K562 (cell line): ENCODE data around the gene DTX1. TPM values are rescaled to one million over a fixed set of nuclear protein-coding genes. Genes with fewer than 3 reads are reported as not detected.
A peak's percentile ranks its signal among the peaks of the same experiment; 100 is the strongest.

Experiments used
- ATAC-seq: fragments of 200-7000 bp; cut with Tn5 transposase; 3 replicates; pipeline ENCODE4 v1.9.1; 2020; ENCODE audit warnings: moderate library complexity
- BruUV-seq: library from RNA; stranded (reverse); fragments of 400-500 nt; replicated peaks from 2 replicates; lab custom pipeline; 2021; lab: Mats Ljungman, UMichigan
- CTCF ChIA-PET: fragments of 300-600 bp; formaldehyde crosslinking; extraction: SDS; loops from one replicate; lab custom pipeline; 2021; ENCODE audit warnings: low intra/inter-chr PET ratio; lab: Yijun Ruan, JAX
- POLR2A ChIA-PET: fragments of 300-600, 350-650 bp; sonication (Branson Sonifier 250); formaldehyde crosslinking; extraction: SDS; loops from one replicate; lab custom pipeline; 2021; ENCODE audit warnings: antibody characterized with exemption, inconsistent platforms; lab: Yijun Ruan, JAX
- DNase-seq, 4 experiments: peaks; one replicate each; pipeline versions ENCODE4 v3.0.0 to v3.0.0-alpha.2; 2011 to 2018; ENCODE audit warnings: low spot score in 3 of 4, mixed read lengths in 3 of 4; ENCODE audit errors: extremely low read depth in 1 of 4
- FAIRE-seq: peaks from 2 replicates; lab custom pipeline; 2011; peaks lifted over from hg19 to GRCh38; lab: Jason Lieb, UNC
- H2AFZ ChIP-seq: 2 replicates; pipeline ENCODE4 v1.6.0; 2011; ENCODE audit warnings: low read depth, low read length, control low read depth, inconsistent platforms
- H3K27ac ChIP-seq: fragments of 200-600 bp; 3 replicates; pipeline ENCODE4 v1.8.0; 2011; ENCODE audit warnings: low read depth, mild to moderate bottlenecking, control low read depth, inconsistent platforms, low read length, moderate library complexity, mixed read lengths; ENCODE audit errors: extremely low read depth
- H3K27me3 ChIP-seq, 2 experiments: fragments of 300-600 bp in 1 of 2; 2 replicates in 1 of 2; 3 replicates in 1 of 2; pipeline versions ENCODE4 v1.6.0 to v1.8.0; 2011; ENCODE audit warnings: inconsistent platforms in 2 of 2, low read length in 2 of 2, mild to moderate bottlenecking in 1 of 2, mixed read lengths in 1 of 2, moderate library complexity in 1 of 2; ENCODE audit not compliant: control insufficient read depth in 2 of 2, insufficient read depth in 2 of 2
- H3K36me3 ChIP-seq: fragments of 300-600 bp; 3 replicates; pipeline ENCODE4 v1.8.0; 2011; ENCODE audit warnings: mild to moderate bottlenecking, low read length, inconsistent platforms; ENCODE audit not compliant: control insufficient read depth, insufficient read depth
- H3K4me1 ChIP-seq, 2 experiments: fragments of 200-600 bp in 1 of 2; replicated peaks in 1 of 2; 2 replicates in 1 of 2; 3 replicates in 1 of 2; pipeline versions ENCODE4 v1.5.1 to v1.8.0; 2011; ENCODE audit warnings: inconsistent platforms in 2 of 2, low read length in 2 of 2, mild to moderate bottlenecking in 1 of 2, mixed read lengths in 1 of 2, moderate library complexity in 1 of 2; ENCODE audit not compliant: control insufficient read depth in 2 of 2, insufficient read depth in 2 of 2
- H3K4me2 ChIP-seq: 2 replicates; pipeline ENCODE4 v1.6.1; 2011; ENCODE audit warnings: low read length, control low read depth, inconsistent platforms, mixed read lengths; ENCODE audit not compliant: insufficient read depth
- H3K4me3 ChIP-seq: fragments of 200-600 bp; sonication (generic), shearing (Covaris generic); 2 replicates; pipeline ENCODE4 v1.5.1; 2016; ENCODE audit warnings: control low read depth, inconsistent platforms
- H3K79me2 ChIP-seq: fragments of 200-600 bp; 3 replicates; pipeline ENCODE4 v1.8.0; 2011; ENCODE audit warnings: low read length, inconsistent platforms; ENCODE audit not compliant: control insufficient read depth, insufficient read depth
- H3K9ac ChIP-seq, 2 experiments: 2 replicates each; pipeline versions ENCODE4 v1.6.0 to v1.6.1; 2011; ENCODE audit warnings: low read depth in 2 of 2, low read length in 2 of 2, control low read depth in 1 of 2, inconsistent platforms in 1 of 2, mild to moderate bottlenecking in 1 of 2, mixed read lengths in 1 of 2; ENCODE audit not compliant: insufficient read depth in 1 of 2
- H3K9me1 ChIP-seq: one replicate; pipeline ENCODE4 v1.6.0; 2011; ENCODE audit warnings: inconsistent platforms, mild to moderate bottlenecking, low read length, moderate library complexity; ENCODE audit not compliant: control insufficient read depth, insufficient read depth
- H3K9me3 ChIP-seq: replicated peaks from 2 replicates; pipeline ENCODE4 v1.5.1; 2011; ENCODE audit warnings: low read depth, low read length, inconsistent platforms; ENCODE audit not compliant: control insufficient read depth, insufficient read depth
- H4K20me1 ChIP-seq: replicated peaks from 2 replicates; pipeline ENCODE4 v1.6.1; 2011; ENCODE audit warnings: low read length, inconsistent platforms, mixed read lengths; ENCODE audit not compliant: control insufficient read depth, insufficient read depth
- ASH1L ChIP-seq: fragments of 450-650 bp; IDR thresholded peaks from 2 replicates; pipeline ENCODE4 v1.6.1; 2018; ENCODE audit warnings: borderline replicate concordance, mild to moderate bottlenecking, low read depth; ENCODE audit not compliant: partially characterized antibody
- CBX2 ChIP-seq: fragments of 200-600 bp; sonication (generic); IDR thresholded peaks from one replicate; pipeline ENCODE4 v1.6.1; 2012; ENCODE audit warnings: mild to moderate bottlenecking, low read length, inconsistent platforms; ENCODE audit not compliant: insufficient read depth, poor library complexity, severe bottlenecking
- ETV1 ChIP-seq: fragments of 450-650 bp; conservative IDR thresholded peaks from 2 replicates; pipeline ENCODE4 v1.6.1; 2016; ENCODE audit warnings: missing genetic modification characterization, control low read depth, low read depth, missing compliant biosample characterization
- GABPB2 ChIP-seq: fragments of 250-450 bp; sonication (Bioruptor Pico); conservative IDR thresholded peaks from 2 replicates; pipeline ENCODE4 v1.5.1; 2021; ENCODE audit warnings: mild to moderate bottlenecking
- KDM4B ChIP-seq, 2 experiments: fragments of 450-650 bp in 1 of 2; sonication (generic) in 1 of 2; IDR thresholded peaks; 2 replicates each; pipeline ENCODE4 v1.6.1; 2016 to 2017; ENCODE audit warnings: borderline replicate concordance in 2 of 2, antibody characterized with exemption in 1 of 2, low read depth in 1 of 2, mild to moderate bottlenecking in 1 of 2
- PHB ChIP-seq: fragments of 250-450 bp; sonication (Bioruptor Pico); IDR thresholded peaks from 2 replicates; pipeline ENCODE4 v1.5.0; 2021
- RBM17 ChIP-seq: fragments of 200-400 bp; formaldehyde crosslinking; IDR thresholded peaks from 2 replicates; pipeline ENCODE4 v1.6.1; 2017; ENCODE audit warnings: low read depth, mild to moderate bottlenecking, low read length, borderline replicate concordance
- SREBF1 ChIP-seq: fragments of 150-350 bp; IDR thresholded peaks from 2 replicates; pipeline ENCODE4 v1.6.1; 2014; ENCODE audit warnings: antibody characterized with exemption, low read depth, low read length, borderline replicate concordance
- TBP ChIP-seq: optimal IDR thresholded peaks from 2 replicates; pipeline ENCODE3; 2011; ENCODE audit warnings: low read depth, low read length, improper control_type of control experiment
- U2AF1 ChIP-seq: fragments of 200-400 bp; formaldehyde crosslinking; optimal IDR thresholded peaks from 2 replicates; pipeline ENCODE3; 2017; ENCODE audit warnings: mild to moderate bottlenecking, low read depth, low read length, moderate library complexity
- ZNF217 ChIP-seq: sonication (generic); formaldehyde crosslinking; IDR thresholded peaks from 2 replicates; pipeline ENCODE4 v1.8.0; 2022; ENCODE audit warnings: mild to moderate bottlenecking, missing genetic modification reagents
- ZNF282 ChIP-seq: sonication (generic); formaldehyde crosslinking; IDR thresholded peaks from 2 replicates; pipeline ENCODE4 v1.8.1; 2023; ENCODE audit warnings: missing genetic modification reagents
- ZNF311 ChIP-seq: fragments of 250-450 bp; sonication (Bioruptor Pico); IDR thresholded peaks from 2 replicates; pipeline ENCODE4 v1.4.0; 2020; ENCODE audit warnings: mild to moderate bottlenecking, moderate library complexity
- ZNF586 ChIP-seq: fragments of 450-650 bp; formaldehyde crosslinking; conservative IDR thresholded peaks from 2 replicates; pipeline ENCODE4 v1.4.0; 2020; ENCODE audit warnings: mild to moderate bottlenecking, moderate library complexity
- ZNF778 ChIP-seq: fragments of 450-650 bp; formaldehyde crosslinking; IDR thresholded peaks from 2 replicates; pipeline ENCODE4 v1.4.0; 2020; ENCODE audit warnings: mild to moderate bottlenecking, moderate library complexity
- ZSCAN29 ChIP-seq: fragments of 450-650 bp; IDR thresholded peaks from 2 replicates; pipeline ENCODE4 v1.6.1; 2017
- in situ Hi-C: fragments of 300-500 bp; cut with MboI; formaldehyde crosslinking; loops from 4 replicates; pipeline ENCODE4 v1.15.0; 2018; ENCODE audit warnings: inconsistent platforms, mixed read lengths
- intact Hi-C: fragments of 100-400 bp; cut with micrococcal nuclease; formaldehyde crosslinking; loops from 2 replicates; pipeline ENCODE4 v1.14.2; 2022
- polyA plus RNA-seq, 8 experiments: library from polyadenylated mRNA; depleted of rRNA in 4 of 8; stranded (reverse) in 5 of 8; unstranded in 3 of 8; fragments of >200 nt; fragmentation: Nextera tagmentation in 2 of 8; fragmentation: Illumina TruSeq in 1 of 8; extraction: Ambion mirVana in 2 of 8; extraction: Trizol in 1 of 8; gene quantifications; 2 replicates each; pipeline versions ENCODE4 v1.2.1 to v1.2.3, GENCODE V29; 2011 to 2014; ENCODE audit warnings: inconsistent platforms in 1 of 8, missing spikeins in 1 of 8
- total RNA-seq, 7 experiments: library from RNA; depleted of rRNA in 6 of 7; stranded (reverse); fragments of >200 nt in 6 of 7; fragmentation: Illumina TruSeq in 2 of 7; extraction: Trizol in 2 of 7; gene quantifications; 2 replicates each; pipeline versions ENCODE4 v1.2.1 to v1.2.3, GENCODE V29; 2011 to 2021; ENCODE audit warnings: low replicate concordance in 1 of 7
- TF ChIP-seq, protein P1 (sequence below): fragments of 250-450 bp; sonication (Bioruptor Pico); IDR thresholded peaks from 2 replicates; pipeline ENCODE4 v1.5.0; 2021; ENCODE audit warnings: mild to moderate bottlenecking, moderate library complexity
- TF ChIP-seq, protein P2 (sequence below): sonication (generic); formaldehyde crosslinking; IDR thresholded peaks from 2 replicates; pipeline ENCODE4 v1.8.0; 2022; ENCODE audit warnings: mild to moderate bottlenecking, missing genetic modification reagents

DTX1 gene
- total and polyA plus RNA-seq, 9 of the 15 experiments (the other 6 are each of a cell fraction or from before 2014, with no cell fraction given), result not detected

DNA sequence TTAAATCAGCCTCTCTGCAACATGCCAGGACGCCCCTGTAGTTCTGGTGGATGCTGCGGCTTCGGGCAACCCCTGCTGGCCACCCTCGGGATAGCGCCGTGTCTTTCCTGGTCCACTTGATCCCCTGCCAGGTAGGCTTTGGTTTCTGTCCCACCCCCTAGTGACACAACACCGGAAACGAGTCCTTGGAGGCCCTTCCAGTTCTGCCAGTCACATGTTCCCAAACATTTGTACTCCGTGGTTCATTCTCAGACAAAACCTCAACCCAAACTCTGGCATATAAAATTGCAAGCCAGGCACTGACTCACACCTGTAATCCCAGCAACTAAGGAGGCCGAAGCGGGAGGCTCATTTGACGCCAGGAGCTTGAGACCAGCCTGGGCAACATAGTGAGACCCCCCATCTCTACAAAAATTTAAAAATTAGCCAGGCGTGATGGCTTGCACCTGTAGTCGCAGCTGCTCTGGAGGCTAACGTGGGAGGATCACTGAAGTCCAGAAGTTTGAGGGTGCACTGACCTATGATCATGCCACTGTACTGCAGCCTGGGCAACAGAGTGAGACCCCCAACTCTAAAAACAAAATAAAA is 42.0 kb downstream of the DTX1 start (continued):
- TF ChIP-seq, protein P1, sequence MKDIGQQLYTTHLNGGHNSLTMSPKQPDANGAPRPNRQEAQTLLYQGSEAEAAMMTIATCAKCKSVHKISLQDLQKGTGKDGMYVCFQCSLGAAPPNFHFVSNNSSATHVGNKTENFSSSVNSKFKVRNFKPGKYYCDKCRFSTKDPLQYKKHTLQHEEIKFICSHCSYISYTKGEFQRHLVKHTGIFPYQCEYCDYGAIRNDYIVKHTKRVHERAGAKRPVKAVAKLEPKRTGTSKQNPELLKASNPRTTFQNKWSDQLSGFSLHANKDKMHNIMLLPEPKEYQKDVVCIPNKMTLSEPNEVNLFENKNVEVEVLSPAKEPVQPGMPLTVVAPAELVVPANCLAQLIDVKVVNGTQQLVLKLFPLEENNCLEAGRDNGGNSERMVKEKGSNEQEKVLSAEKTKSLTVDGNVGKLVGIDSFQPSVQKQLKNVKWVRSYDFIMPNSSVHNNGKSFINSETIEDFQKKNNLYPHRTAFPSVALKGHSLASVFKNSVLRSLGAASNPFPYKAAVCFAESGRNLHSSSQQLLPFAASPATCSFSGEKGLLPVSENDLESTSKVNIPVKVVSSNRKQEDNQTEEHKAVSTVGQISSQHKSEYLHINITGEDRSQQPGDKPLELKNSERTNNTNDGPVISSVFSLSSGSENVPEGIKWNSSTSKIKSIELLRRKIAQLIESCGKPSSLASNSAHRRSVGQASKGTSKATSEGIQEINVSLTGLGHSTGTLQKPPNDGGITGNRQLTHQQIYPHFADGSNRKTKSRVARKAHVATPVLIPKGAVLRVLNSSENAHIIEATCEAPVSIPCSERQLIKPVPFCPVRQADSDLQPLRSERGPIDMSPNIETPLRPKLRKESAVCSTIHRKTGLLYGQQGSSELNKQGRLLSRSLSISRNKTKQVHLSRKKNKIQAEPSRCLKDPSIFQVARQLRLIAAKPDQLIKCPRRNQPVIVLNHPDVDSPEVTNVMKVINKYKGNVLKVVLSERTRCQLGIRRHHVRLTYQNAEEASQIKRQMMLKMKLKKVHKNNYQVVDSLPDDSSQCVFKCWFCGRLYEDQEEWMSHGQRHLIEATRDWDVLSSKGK, result no peak
- TF ChIP-seq ETV1 (tag) (peak; percentile 78), ZNF778 (CRISPR knock-in tag) (no peak)

DNA sequence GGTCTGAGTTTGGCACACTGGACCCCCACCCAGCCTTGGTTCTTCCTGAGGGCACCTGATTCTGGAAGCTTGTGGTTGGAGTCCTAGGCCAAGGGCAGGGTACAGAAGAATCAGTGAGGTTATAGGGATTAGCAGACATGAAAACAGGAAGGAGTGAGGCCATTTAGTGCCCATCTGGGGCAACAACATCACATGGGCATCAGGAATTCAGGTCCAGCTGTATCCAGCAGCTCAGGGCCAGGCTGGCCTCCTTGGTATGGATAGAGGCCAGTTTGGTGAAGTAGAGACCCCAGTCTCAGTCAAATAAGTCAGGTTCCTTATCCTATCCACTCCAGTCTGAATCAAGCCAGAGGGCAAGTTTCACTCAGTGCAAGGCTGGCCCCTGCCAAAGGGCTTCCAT is 42.8 kb downstream of the DTX1 start:
- H3K36me3 ChIP-seq, result no peaks in the 10 kb centered on the region
- no peak for ATAC-seq
- no peak overlapping the region for H3K4me3 ChIP-seq
- ChIA-PET POLR2A (interaction anchor here (0.6 to 0.7 kb wide), 2 partner anchors 15 to 1257 kb away, joined by 3 to 4 read pairs; partner anchors contain the start of gene MAPKAPK5), CTCF (interaction anchor here (1.1 kb wide), 1 partner anchor 106 kb away, joined by 6 read pairs; no protein-coding TSS in a partner anchor)
- H3K27me3 ChIP-seq, result peaks cover 0 to 29% of the 10 kb centered on the region in 2 experiments; a peak in 3 of 5 replicates
- no peak for FAIRE-seq
- DNase-seq, result no peak
- BruUV-seq, result no TSS peak
- intact Hi-C loops, result loop anchor here (5.0 kb wide), 1 partner anchor 107 kb away; no protein-coding TSS in a partner anchor
- in situ Hi-C loops, result no loop called here
- H3K27ac ChIP-seq, result no peak overlapping the region
- no peak overlapping the region for H2AFZ ChIP-seq
- H3K79me2 ChIP-seq, result no peaks in the 10 kb centered on the region
- peaks cover 6% of the 10 kb centered on the region; the same call in 1 of the 2 replicates for H4K20me1 ChIP-seq
- H3K4me2 ChIP-seq, result no peak overlapping the region
- no peaks in the 10 kb centered on the region for H3K9me1 ChIP-seq
- H3K9me3 ChIP-seq, result no peaks in the 10 kb centered on the region
- no peak overlapping the region for H3K9ac ChIP-seq
- H3K4me1 ChIP-seq, result peaks cover 0 to 22% of the 10 kb centered on the region in 2 experiments; a peak in 3 of 5 replicates
- TF ChIP-seq GABPB2 (CRISPR knock-in tag) (no peak), KDM4B (IDR thresholded peaks at IDR 0.05; ENCODE audit: borderline replicate concordance in 2 of 2, low read depth in 1 of 2) (no peak), RBM17 (no peak), ZNF311 (CRISPR knock-in tag) (no peak), ZSCAN29 (no peak), ZNF217 (CRISPR knock-in tag) (no peak), TBP (no peak), SREBF1 (no peak), ASH1L (no peak), ZNF586 (CRISPR knock-in tag) (no peak), PHB (no peak), ZNF282 (CRISPR knock-in tag) (no peak), CBX2 (no peak), U2AF1 (no peak)
- TF ChIP-seq, protein P2, sequence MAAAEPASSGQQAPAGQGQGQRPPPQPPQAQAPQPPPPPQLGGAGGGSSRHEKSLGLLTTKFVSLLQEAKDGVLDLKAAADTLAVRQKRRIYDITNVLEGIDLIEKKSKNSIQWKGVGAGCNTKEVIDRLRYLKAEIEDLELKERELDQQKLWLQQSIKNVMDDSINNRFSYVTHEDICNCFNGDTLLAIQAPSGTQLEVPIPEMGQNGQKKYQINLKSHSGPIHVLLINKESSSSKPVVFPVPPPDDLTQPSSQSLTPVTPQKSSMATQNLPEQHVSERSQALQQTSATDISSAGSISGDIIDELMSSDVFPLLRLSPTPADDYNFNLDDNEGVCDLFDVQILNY (CRISPR knock-in tag), result no peak
